Activated CD8-positive, alpha-beta memory T cell treated with anti-CD3 and anti-CD28 coated beads, Interleukin-2, amount 50 U/mL, for 48 hours (primary cell): ENCODE measurements around the gene USP8.
"Not testable (repeated sequence)": the region's sequence is repeated elsewhere in the genome, so short reads cannot be mapped to it uniquely, and the experiment has no call there.

Experiments
- DNase-seq: peaks from one replicate; pipeline ENCODE4 v3.0.0-alpha.2; 2020

The USP8 gene

DNA sequence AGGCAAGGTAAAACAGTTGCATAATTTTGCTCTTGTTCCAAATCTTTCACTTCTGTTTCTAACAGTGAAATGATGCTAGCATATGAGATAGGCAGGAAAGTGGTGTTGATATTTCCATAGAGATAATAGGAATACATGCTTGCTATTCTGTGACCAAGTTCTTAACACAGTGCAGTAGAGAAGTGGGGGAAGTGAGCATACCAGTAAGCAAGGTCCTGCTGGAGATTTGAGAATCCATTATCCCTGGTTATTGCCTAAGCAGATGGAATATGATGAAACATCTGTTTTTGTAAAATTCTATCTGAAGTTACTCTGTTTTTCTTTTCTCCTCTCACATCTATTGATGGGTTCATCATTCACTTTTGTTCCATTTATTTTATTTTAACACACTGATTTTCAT lies 28.7 kb downstream of the USP8 start:
- no peak for DNase-seq

DNA sequence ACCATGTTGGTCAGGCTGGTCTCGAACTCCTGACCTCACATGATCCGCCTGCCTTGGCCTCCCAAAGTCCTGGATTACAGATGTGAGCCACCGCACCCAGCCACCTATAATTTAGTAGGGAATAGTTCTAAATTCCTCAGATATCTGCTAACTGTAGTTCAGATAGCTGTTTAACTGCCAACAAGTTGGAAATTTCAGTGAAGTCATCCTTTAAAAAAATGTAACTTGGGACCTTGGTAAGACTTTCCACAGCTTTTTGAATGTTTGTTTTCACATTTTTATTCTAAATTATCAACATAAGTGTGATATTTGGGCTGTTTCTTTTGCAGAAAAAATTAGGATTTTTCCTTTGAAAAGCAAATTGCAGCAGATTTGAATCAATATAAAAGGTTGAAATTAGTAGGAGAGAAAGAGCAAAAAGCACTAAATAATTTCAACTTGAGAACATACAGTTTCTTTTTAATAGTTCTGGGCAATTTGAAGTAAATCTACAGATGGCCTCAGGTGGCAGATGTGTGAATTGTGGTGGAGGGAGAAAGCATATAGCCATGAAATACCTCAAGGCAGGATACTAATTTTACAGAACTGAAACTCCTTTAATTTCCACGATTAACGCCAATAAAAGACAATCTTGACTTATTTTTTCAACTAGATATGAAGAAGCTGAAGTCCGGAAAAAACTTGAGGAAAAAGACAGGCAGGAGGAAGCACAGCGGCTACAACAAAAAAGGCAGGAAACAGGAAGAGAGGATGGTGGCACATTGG lies 34.3 kb downstream of the USP8 start:
- no peak for DNase-seq

GRCh38 chr15:50463423-50464358 lies 39.5 kb downstream of the USP8 start:
- DNase-seq, result no peak

DNA sequence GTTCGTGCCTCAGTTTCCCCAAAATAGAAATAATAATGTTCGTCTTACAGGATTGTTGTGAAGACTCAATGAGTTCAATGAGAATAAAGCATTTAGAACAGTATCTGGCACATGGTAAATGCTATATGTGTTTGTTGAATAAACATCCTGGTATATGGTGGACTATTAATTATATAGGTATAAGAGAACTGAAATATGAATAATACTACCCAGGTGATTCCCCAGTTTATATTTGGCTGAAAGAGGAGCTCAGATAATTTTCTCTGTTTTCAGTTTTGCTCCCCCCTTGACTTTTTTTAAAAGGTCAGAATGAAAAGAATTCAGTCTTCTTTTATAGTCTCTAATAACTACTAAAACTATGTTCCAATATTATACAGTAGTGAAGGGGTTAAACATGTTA lies 46.9 kb downstream of the USP8 start:
- DNase-seq, result no peak

DNA sequence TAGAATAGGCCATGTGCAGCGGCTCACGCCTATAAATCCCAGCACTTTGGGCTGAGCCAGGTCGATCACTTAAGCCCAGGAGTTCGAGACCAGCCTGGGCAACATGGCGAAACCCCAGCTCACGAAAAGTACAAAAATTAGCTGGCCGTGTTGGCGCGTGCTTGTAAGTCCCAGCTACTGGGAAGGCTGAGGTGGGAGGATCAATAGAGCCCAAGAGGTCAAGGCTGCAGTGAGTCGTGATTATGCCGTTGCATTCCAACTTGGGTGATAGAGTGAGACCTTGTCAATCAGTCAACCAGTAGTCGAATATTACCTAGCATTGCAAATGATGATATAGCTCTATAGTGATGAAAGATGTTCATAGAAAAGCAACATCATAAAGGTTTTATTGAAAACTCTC lies 51.9 kb downstream of the USP8 start:
- DNase-seq, result no peak

DNA sequence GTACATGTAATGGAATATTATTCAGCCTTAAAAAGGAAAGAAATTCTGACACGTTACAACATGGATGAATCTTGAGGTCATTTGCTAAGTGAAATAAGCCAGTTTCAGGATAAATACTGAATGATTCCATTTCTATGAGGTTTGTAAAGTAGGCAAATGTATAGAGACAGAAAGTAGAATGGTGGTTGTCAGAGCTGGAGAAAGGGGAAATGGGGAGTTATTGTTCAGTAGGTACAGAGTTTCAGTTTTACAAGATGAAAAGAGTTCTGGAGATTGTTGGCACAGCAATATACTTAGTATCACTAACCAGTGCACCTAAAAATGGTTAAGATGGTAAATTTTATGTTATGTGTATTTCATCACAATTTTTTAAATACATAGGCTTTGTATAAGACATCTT lies 60.6 kb downstream of the USP8 start:
- no peak for DNase-seq

DNA sequence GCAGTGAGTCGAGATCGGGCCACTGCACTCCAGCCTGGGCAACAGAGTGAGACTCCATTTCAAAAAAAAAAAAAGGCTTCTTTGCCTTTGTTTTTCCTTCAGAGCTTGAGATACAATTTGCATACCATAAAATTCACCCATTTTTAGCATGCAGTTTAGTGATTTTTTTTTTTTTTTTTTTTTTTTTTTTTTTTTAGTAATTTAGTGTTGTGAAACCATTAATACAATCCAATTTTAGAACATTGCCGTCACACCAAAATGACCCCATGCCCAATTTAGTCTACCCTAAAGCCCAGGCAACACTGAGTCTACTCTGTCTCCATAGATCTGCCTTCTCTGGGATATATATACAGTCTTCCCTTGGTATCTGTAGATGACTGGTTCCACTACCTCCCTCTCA lies 61.2 kb downstream of the USP8 start:
- no peak for DNase-seq

DNA sequence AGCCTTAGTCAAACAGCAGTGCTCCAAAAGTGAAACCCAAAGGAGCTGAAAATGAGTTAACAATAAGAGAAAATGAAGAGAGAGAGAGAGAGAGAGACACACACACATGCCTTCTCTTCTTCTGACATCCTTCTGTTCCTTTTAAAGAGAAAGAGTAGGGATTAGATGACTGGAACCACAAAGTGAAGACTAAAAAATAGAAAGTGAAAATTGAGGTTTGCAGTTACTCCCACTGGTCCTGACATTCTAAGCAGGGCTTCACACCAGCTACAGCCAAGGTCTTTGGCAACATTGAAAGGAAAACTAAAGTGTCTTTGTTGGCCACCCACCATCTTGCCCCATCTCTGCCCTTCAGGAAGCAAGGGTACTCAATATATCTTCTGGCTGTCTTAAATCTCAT lies 63.1 kb downstream of the USP8 start:
- no peak for DNase-seq

GRCh38 chr15:50493625-50494024 lies 69.4 kb downstream of the USP8 start:
- no peak for DNase-seq

GRCh38 chr15:50494547-50494946 lies 70.3 kb downstream of the USP8 start:
- not testable (repeated sequence) for DNase-seq

- no peak for DNase-seq
These were observed 72.5 kb downstream of the USP8 start for GRCh38 chr15:50496692-50497091.

- DNase-seq, result no peak
These were observed 76.1 kb downstream of the USP8 start for GRCh38 chr15:50500352-50500751.

GRCh38 chr15:50501815-50502214 lies 77.6 kb downstream of the USP8 start:
- DNase-seq, result no peak

- DNase-seq, result no peak
These were observed 78.9 kb downstream of the USP8 start for GRCh38 chr15:50503144-50503543.

DNA sequence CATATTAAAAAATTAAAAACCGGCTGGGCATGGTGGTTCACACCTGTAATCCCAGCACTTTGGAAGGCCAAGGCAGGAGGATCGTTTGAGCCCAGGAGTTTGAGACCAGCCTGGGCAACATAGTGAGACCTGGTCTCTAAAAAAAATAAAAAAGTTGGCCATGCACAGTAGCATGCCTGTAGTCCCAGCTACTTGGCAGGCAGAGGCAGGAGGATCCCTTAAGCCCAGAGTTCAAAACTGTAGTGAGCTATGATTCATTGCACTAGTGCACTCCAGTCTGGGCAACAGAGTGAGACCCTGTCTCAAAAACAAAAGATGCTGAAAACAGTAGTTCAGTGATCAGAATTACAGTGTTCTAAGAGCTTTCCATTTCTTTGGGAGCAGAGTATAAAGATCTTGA lies 81.5 kb downstream of the USP8 start:
- DNase-seq, result not testable (repeated sequence)

- no peak for DNase-seq
These were observed 81.9 kb downstream of the USP8 start for GRCh38 chr15:50506121-50506520.

DNA sequence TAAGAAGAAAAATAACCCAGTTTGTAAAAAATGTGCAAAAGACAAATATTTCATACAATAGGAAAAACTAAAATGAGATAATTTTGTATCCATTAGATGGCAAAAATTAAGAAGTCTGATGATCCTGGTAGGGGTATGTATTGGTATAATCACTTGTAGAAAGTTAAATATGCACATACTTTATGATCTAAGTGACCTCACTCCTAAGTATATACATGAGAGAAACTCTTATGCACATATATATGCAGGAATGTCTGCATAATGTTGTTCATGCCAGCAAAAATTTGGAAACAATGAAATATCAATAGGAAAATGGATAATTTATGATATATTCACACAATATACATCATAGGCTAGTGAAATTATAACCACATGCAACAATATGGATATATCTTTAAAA lies 88.8 kb downstream of the USP8 start:
- DNase-seq, result no peak

DNA sequence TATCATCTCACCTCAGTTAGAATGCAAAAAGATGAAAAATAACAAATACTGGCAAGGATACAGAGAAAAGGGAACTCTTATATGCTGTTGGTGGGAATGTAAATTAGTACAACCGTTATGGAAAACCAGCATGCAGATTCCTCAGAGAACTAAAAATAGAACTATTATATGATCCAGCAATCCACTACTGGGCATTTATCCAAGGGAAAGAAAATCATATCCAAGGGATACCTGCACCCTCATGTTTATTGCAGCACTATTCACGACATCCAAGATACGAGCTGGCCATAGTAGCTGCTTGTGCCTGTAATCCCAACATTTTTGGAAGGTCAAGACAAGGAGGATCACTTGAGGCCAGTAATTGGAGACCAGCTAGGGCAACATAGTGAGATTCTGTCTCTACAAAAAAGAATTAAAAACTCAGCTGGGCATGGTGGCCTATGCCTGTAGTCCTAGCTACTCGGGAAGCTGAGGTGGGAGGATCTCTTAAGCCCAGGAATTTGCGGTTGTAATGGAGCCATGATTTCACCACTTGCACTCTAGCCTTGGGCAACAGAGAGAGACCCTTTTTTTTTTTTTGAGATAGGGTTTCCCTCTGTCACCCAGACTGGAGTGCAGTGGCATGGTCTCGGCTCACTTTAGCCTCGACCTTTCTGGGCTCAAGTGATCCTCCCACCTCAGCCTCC lies 95.7 kb downstream of the USP8 start:
- no peak for DNase-seq

GRCh38 chr15:50523851-50524251 lies 99.6 kb downstream of the USP8 start:
- DNase-seq, result no peak

- no peak for DNase-seq
These were observed 107.0 kb downstream of the USP8 start for GRCh38 chr15:50531163-50531562.

DNA sequence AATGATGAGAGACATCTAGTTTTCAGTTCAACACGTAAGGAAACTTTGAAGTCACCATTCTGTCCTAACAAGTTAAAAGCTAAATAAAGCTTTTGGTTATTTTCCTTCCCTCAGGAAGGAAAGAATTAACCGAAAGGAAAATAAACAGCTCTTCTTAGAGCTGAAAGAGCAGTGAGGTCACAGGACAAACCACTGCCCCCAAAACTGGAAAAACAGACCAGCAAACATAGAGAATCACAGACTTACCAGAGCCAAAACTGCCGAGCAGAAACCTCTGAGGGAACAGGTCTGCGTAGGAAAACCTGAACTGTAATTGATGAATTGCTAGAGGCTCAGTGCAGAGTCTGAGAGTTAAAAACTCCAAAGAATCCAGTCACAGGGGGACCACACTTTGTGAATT lies 107.6 kb downstream of the USP8 start:
- no peak for DNase-seq

DNA sequence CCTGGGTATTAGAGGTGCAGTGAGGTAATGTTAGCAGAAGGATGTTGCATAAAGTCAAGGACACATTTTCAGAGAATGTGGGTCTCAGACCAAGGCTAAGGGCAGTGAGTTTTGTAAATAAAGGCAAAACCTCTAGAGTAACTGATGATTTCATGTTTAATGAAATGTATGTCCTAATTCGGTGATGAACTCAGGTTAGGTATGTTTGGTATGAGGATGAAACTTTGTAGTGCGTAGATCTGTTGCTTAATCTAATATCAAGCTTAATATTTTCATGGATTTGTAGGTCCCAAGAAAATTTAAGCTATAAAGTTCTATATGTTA lies 118.6 kb downstream of the USP8 start:
- no peak for DNase-seq

GRCh38 chr15:50543556-50543955 lies 119.4 kb downstream of the USP8 start:
- no peak for DNase-seq

DNA sequence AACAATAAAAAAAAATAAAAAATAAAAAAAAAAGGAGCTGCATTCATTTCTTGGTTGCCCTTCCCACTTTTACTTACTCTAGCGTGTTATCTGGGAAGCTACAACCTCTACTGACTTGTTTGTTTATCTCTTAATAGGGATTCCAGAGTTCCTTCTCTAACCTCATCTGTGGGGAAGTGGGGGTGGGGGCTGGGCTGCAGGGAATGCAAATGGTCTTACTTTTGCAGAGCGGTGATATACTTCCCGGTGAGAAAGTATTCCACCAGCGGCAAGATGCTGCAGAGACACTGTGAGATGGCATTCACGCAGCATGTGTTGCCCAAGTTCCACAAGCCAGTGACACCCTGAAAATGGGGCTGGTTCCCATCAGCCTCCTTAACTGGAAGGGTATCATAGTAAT lies 120.2 kb downstream of the USP8 start:
- no peak for DNase-seq
